Coronary artery (tissue), 2 donors: Measurements from ENCODE around the gene GALNT13.
A peak's percentile ranks its signal among the peaks of the same experiment; 100 is the strongest.

Source experiments
- DNase-seq: peaks from one replicate; pipeline ENCODE4 v3.0.0-alpha.2; 2017; ENCODE audit warnings: low spot score
- H3K27ac ChIP-seq, 2 donors: fragments of 200-600 bp; sonication (generic); one replicate each; pipeline ENCODE4 v1.5.1; 2016 to 2019
- H3K4me3 ChIP-seq: fragments of 200-600 bp; sonication (generic); 2 replicates; pipeline ENCODE4 v1.5.1; 2016; ENCODE audit warnings: mild to moderate bottlenecking, moderate library complexity
- CTCF ChIP-seq: fragments of 200-600 bp; sonication (generic); IDR thresholded peaks from one replicate; pipeline ENCODE4 v1.5.1; 2019; ENCODE audit warnings: antibody characterized with exemption

The GALNT13 gene

GRCh38 chr2:153871231-153872221 lies at the start of gene GALNT13:
GALNT13 (plus strand) TSS chr2:153871922.
- H3K4me3 ChIP-seq: peak within 1 kb of the TSS; percentile 61
- TF ChIP-seq CTCF: no peak
- no peak within 1 kb of the TSS for H3K27ac ChIP-seq
- no peak for DNase-seq

GRCh38 chr2:153823880-153824279 lies 47.8 kb upstream of the GALNT13 start:
- no peak for DNase-seq
- no peak overlapping the region for H3K27ac ChIP-seq
- no peak overlapping the region for H3K4me3 ChIP-seq
- TF ChIP-seq CTCF: no peak

- TF ChIP-seq CTCF: no peak
- no peak for DNase-seq
- no peak overlapping the region for H3K4me3 ChIP-seq
- H3K27ac ChIP-seq: no peak overlapping the region
Measured at GRCh38 chr2:153828335-153828734, 43.4 kb upstream of the GALNT13 start.

- no peak for TF ChIP-seq CTCF
- no peak for DNase-seq
- no peak overlapping the region for H3K4me3 ChIP-seq
Measured at GRCh38 chr2:153834662-153835061, 37.1 kb upstream of the GALNT13 start.

GRCh38 chr2:153858250-153858649 lies 13.5 kb upstream of the GALNT13 start:
- no peak for TF ChIP-seq CTCF

More at GRCh38 chr2:153834662-153835061, 37.1 kb upstream of the GALNT13 start:
- H3K27ac ChIP-seq: no peak overlapping the region

GRCh38 chr2:153864022-153864421 lies 7.7 kb upstream of the GALNT13 start:
- no peak for DNase-seq
- TF ChIP-seq CTCF: no peak
- Histone ChIP-seq H3K27ac (no peak overlapping the region), H3K4me3 (no peak overlapping the region)

More at GRCh38 chr2:153858250-153858649, 13.5 kb upstream of the GALNT13 start:
- DNase-seq: no peak
- Histone ChIP-seq H3K4me3 (no peak overlapping the region), H3K27ac (no peak overlapping the region)

GRCh38 chr2:153866595-153866994 lies 5.1 kb upstream of the GALNT13 start:
- H3K27ac ChIP-seq: no peak overlapping the region
- TF ChIP-seq CTCF: no peak
- H3K4me3 ChIP-seq: no peak overlapping the region
- DNase-seq: no peak
